HG02870 (cell line): ENCODE results near the gene NARS2.
"Not testable (repeated sequence)": the region's sequence is repeated elsewhere in the genome, so short reads cannot be mapped to it uniquely, and the experiment has no call there.

ENCODE experiments used
- ATAC-seq: cut with Tn5 transposase; IDR thresholded peaks from one replicate; pipeline ENCODE4 v1.9.1; 2021; ENCODE audit warnings: mild to moderate bottlenecking, moderate library complexity; ENCODE audit not compliant: unreplicated experiment

NARS2 gene

GRCh38 chr11:78547931-78548705, 26.5 kb downstream of the NARS2 start:
- ATAC-seq: no peak

- no peak for ATAC-seq
Observed at GRCh38 chr11:78542007-78542406, 32.7 kb downstream of the NARS2 start.

GRCh38 chr11:78541537-78541936, 33.1 kb downstream of the NARS2 start:
- ATAC-seq: no peak

GRCh38 chr11:78540256-78540655, 34.4 kb downstream of the NARS2 start:
- ATAC-seq: no peak

- no peak for ATAC-seq
Observed at GRCh38 chr11:78539506-78539905, 35.2 kb downstream of the NARS2 start.

- no peak for ATAC-seq
Observed at GRCh38 chr11:78536933-78537332, 37.7 kb downstream of the NARS2 start.

GRCh38 chr11:78535920-78536319, 38.7 kb downstream of the NARS2 start:
- no peak for ATAC-seq

- peak; percentile 59 for ATAC-seq
Observed at GRCh38 chr11:78535027-78535426, 39.6 kb downstream of the NARS2 start.

GRCh38 chr11:78533399-78533798, 41.3 kb downstream of the NARS2 start:
- no peak for ATAC-seq

- ATAC-seq: no peak
Observed at GRCh38 chr11:78532991-78533390, 41.7 kb downstream of the NARS2 start.

GRCh38 chr11:78526497-78527146, 48.0 kb downstream of the NARS2 start:
- no peak for ATAC-seq

GRCh38 chr11:78525720-78526119, 48.9 kb downstream of the NARS2 start:
- no peak for ATAC-seq

GRCh38 chr11:78520230-78520629, 54.4 kb downstream of the NARS2 start:
- no peak for ATAC-seq

- no peak for ATAC-seq
Observed at GRCh38 chr11:78516281-78516680, 58.4 kb downstream of the NARS2 start.

GRCh38 chr11:78514922-78515502, 59.7 kb downstream of the NARS2 start:
- no peak for ATAC-seq

GRCh38 chr11:78513085-78513484, 61.6 kb downstream of the NARS2 start:
- ATAC-seq: not testable (repeated sequence)

GRCh38 chr11:78510597-78510996, 64.1 kb downstream of the NARS2 start:
- no peak for ATAC-seq

- ATAC-seq: no peak
Observed at GRCh38 chr11:78510025-78510596, 64.6 kb downstream of the NARS2 start.

GRCh38 chr11:78504708-78505107, 70.0 kb downstream of the NARS2 start:
- ATAC-seq: no peak

GRCh38 chr11:78504181-78504580, 70.5 kb downstream of the NARS2 start:
- ATAC-seq: no peak

GRCh38 chr11:78499971-78500370, 74.7 kb downstream of the NARS2 start:
- ATAC-seq: no peak

- no peak for ATAC-seq
Observed at GRCh38 chr11:78497293-78497692, 77.4 kb downstream of the NARS2 start.
